ENCODE results near the gene VRTN. TPM values are rescaled to one million over a fixed set of nuclear protein-coding genes. Genes with fewer than 3 reads are reported as not detected.

VRTN gene
- total and polyA plus RNA-seq, 3 experiments from 2014 or later, result not detected

GRCh38 chr14:74350928-74351323, 2.7 kb downstream of the VRTN start:
- peaks cover 4 to 19% of the 10 kb centered on the region in 2 donors for H3K27me3 Mint-ChIP-seq
- no peaks in the 10 kb centered on the region for H3K9me3 Mint-ChIP-seq
- Histone ChIP-seq H3K4me3 (ENCODE audit: low read length) (no peak overlapping the region), H3K36me3 (ENCODE audit: insufficient read depth, low read length) (no peaks in the 10 kb centered on the region), H3K9me3 (ENCODE audit: low read length) (no peaks in the 10 kb centered on the region), H3K27ac (ENCODE audit: low read depth, low read length) (no peak overlapping the region), H3K27me3 (ENCODE audit: insufficient read depth, low read length, poor library complexity, severe bottlenecking) (no peaks in the 10 kb centered on the region), H3K4me1 (ENCODE audit: insufficient read depth, low read length) (no peaks in the 10 kb centered on the region)
- no peaks in the 10 kb centered on the region for H3K4me1 Mint-ChIP-seq
- ChIA-PET CTCF (no interaction called here), POLR2A (no interaction called here)
- DNase-seq, result no peak
- H3K27ac Mint-ChIP-seq, result no peak overlapping the region
- no peaks in the 10 kb centered on the region for H3K36me3 Mint-ChIP-seq
- no peak overlapping the region for H3K4me3 Mint-ChIP-seq

DNA sequence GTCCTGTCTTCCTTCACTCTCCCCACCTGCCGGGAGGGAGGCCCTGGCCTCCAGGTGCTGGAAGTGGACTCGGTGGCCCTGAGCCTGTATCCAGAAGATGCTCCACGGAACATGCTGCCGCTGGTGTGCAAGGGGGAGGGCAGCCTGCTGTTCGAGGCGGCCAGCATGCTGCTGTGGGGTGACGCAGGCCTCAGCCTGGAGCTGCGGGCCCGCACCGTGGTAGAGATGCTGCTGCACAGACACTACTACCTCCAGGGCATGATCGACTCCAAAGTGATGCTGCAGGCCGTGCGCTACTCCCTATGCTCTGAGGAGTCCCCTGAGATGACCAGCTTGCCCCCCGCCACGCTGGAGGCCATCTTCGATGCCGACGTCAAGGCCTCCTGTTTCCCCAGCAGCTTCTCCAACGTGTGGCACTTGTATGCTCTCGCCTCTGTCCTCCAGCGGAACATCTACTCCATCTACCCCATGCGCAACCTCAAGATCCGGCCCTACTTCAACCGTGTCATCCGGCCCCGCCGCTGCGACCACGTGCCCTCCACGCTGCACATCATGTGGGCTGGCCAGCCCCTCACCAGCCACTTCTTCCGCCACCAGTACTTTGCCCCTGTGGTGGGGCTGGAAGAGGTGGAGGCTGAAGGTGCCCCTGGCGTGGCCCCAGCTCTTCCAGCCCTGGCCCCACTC, 8.8 kb downstream of the VRTN start:
- H3K27ac Mint-ChIP-seq, result no peak overlapping the region
- H3K4me1 Mint-ChIP-seq, result no peaks in the 10 kb centered on the region
- Histone ChIP-seq H3K4me1 (ENCODE audit: insufficient read depth, low read length) (no peaks in the 10 kb centered on the region), H3K4me3 (ENCODE audit: low read length) (no peak overlapping the region), H3K36me3 (ENCODE audit: insufficient read depth, low read length) (no peaks in the 10 kb centered on the region), H3K27ac (ENCODE audit: low read depth, low read length) (no peak overlapping the region), H3K27me3 (ENCODE audit: insufficient read depth, low read length, poor library complexity, severe bottlenecking) (no peaks in the 10 kb centered on the region), H3K9me3 (ENCODE audit: low read length) (no peaks in the 10 kb centered on the region)
- H3K9me3 Mint-ChIP-seq, result no peaks in the 10 kb centered on the region
- ChIA-PET POLR2A (no interaction called here), CTCF (no interaction called here)
- no peak for DNase-seq
- H3K4me3 Mint-ChIP-seq, result no peak overlapping the region
- peaks cover 3 to 13% of the 10 kb centered on the region in 2 donors for H3K27me3 Mint-ChIP-seq
- no peaks in the 10 kb centered on the region for H3K36me3 Mint-ChIP-seq

DNA sequence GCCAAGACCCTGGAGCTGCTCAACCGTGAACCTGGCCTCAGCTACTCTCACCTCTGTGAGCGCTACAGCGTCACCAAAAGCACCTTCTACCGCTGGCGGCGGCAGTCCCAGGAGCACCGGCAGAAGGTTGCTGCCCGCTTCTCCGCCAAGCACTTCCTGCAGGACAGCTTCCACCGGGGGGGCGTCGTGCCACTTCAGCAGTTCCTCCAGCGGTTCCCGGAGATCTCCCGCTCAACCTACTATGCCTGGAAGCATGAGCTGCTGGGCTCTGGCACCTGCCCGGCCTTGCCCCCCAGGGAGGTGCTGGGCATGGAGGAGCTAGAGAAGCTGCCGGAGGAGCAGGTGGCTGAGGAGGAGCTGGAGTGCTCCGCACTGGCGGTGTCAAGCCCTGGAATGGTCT, 9.3 kb downstream of the VRTN start:
- Mint-ChIP-seq H3K27me3 (peaks cover 5 to 12% of the 10 kb centered on the region in 2 donors), H3K4me1 (no peaks in the 10 kb centered on the region), H3K36me3 (no peaks in the 10 kb centered on the region), H3K27ac (no peak overlapping the region), H3K4me3 (no peak overlapping the region), H3K9me3 (no peaks in the 10 kb centered on the region)
- DNase-seq, result no peak
- Histone ChIP-seq H3K27me3 (ENCODE audit: insufficient read depth, low read length, poor library complexity, severe bottlenecking) (no peaks in the 10 kb centered on the region), H3K36me3 (ENCODE audit: insufficient read depth, low read length) (no peaks in the 10 kb centered on the region), H3K4me3 (ENCODE audit: low read length) (no peak overlapping the region), H3K27ac (ENCODE audit: low read depth, low read length) (no peak overlapping the region), H3K9me3 (ENCODE audit: low read length) (no peaks in the 10 kb centered on the region), H3K4me1 (ENCODE audit: insufficient read depth, low read length) (no peaks in the 10 kb centered on the region)
- ChIA-PET CTCF (no interaction called here), POLR2A (no interaction called here)

DNA sequence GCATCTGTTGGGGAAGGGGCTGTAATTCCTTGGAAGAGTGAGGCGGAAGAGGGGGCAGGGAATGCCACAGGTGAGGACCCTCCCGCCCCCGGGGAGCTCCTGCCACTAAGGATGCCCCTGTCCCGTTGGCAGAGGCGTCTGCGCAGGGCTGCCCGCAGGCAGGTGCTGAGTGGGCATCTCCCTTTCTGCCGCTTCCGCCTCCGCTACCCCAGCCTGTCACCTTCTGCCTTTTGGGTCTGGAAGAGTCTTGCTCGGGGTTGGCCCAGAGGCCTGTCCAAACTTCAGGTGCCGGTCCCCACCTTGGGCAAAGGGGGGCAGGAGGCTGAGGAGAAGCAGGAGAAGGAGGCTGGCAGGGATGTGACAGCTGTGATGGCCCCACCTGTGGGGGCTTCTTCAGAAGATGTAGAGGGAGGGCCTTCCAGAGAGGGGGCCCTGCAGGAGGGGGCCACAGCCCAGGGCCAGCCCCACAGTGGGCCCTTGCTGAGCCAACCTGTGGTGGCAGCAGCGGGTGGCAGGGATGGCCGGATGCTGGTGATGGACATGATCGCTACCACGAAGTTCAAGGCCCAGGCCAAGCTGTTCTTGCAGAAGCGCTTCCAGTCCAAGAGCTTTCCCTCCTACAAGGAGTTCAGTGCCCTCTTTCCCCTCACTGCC, 10.0 kb downstream of the VRTN start:
- Histone ChIP-seq H3K27ac (ENCODE audit: low read depth, low read length) (no peak overlapping the region), H3K27me3 (ENCODE audit: insufficient read depth, low read length, poor library complexity, severe bottlenecking) (no peaks in the 10 kb centered on the region), H3K4me1 (ENCODE audit: insufficient read depth, low read length) (no peaks in the 10 kb centered on the region), H3K4me3 (ENCODE audit: low read length) (no peak overlapping the region), H3K9me3 (ENCODE audit: low read length) (no peaks in the 10 kb centered on the region), H3K36me3 (ENCODE audit: insufficient read depth, low read length) (no peaks in the 10 kb centered on the region)
- no peaks in the 10 kb centered on the region for H3K4me1 Mint-ChIP-seq
- H3K9me3 Mint-ChIP-seq, result no peaks in the 10 kb centered on the region
- H3K36me3 Mint-ChIP-seq, result no peaks in the 10 kb centered on the region
- no peak overlapping the region for H3K4me3 Mint-ChIP-seq
- peaks cover 5 to 8% of the 10 kb centered on the region in 2 donors for H3K27me3 Mint-ChIP-seq
- H3K27ac Mint-ChIP-seq, result no peak overlapping the region
- ChIA-PET POLR2A (no interaction called here), CTCF (no interaction called here)
- DNase-seq, result no peak

GRCh38 chr14:74360163-74360562, 11.9 kb downstream of the VRTN start:
- no peaks in the 10 kb centered on the region for H3K36me3 Mint-ChIP-seq
- H3K9me3 ChIP-seq (ENCODE audit: low read length), result no peaks in the 10 kb centered on the region
- no peaks in the 10 kb centered on the region for H3K36me3 ChIP-seq (ENCODE audit: insufficient read depth, low read length)
- no peaks in the 10 kb centered on the region for H3K27me3 ChIP-seq (ENCODE audit: insufficient read depth, low read length, poor library complexity, severe bottlenecking)
- ChIA-PET CTCF (no interaction called here), POLR2A (no interaction called here)
- H3K27ac Mint-ChIP-seq, result no peak overlapping the region
- H3K27ac ChIP-seq (ENCODE audit: low read depth, low read length), result no peak overlapping the region
- H3K4me1 Mint-ChIP-seq, result no peaks in the 10 kb centered on the region
- H3K4me3 Mint-ChIP-seq, result no peak overlapping the region
- DNase-seq, result no peak
- H3K4me3 ChIP-seq (ENCODE audit: low read length), result no peak overlapping the region
- H3K27me3 Mint-ChIP-seq, result peaks cover 5 to 16% of the 10 kb centered on the region in 2 donors
- no peaks in the 10 kb centered on the region for H3K9me3 Mint-ChIP-seq
- H3K4me1 ChIP-seq (ENCODE audit: insufficient read depth, low read length), result no peaks in the 10 kb centered on the region

- CTCF ChIA-PET, result interaction anchor here (0.9 kb wide), 1 partner anchor 130 kb away, joined by 3 read pairs; the partner anchor contains the start of gene NPC2
- H3K27me3 ChIP-seq (ENCODE audit: insufficient read depth, low read length, poor library complexity, severe bottlenecking), result no peaks in the 10 kb centered on the region
- no peaks in the 10 kb centered on the region for H3K4me1 Mint-ChIP-seq
Measured at GRCh38 chr14:74362361-74362915, 14.2 kb downstream of the VRTN start.

GRCh38 chr14:74364271-74364880, 16.1 kb downstream of the VRTN start:
- Mint-ChIP-seq H3K9me3 (no peaks in the 10 kb centered on the region), H3K4me3 (no peak overlapping the region), H3K36me3 (no peaks in the 10 kb centered on the region), H3K27me3 (peaks cover 5 to 21% of the 10 kb centered on the region in 2 donors), H3K27ac (no peak overlapping the region), H3K4me1 (no peaks in the 10 kb centered on the region)
- ChIA-PET POLR2A (no interaction called here), CTCF (no interaction called here)
- Histone ChIP-seq H3K4me1 (ENCODE audit: insufficient read depth, low read length) (no peaks in the 10 kb centered on the region), H3K27ac (ENCODE audit: low read depth, low read length) (no peak overlapping the region), H3K4me3 (ENCODE audit: low read length) (no peak overlapping the region), H3K9me3 (ENCODE audit: low read length) (no peaks in the 10 kb centered on the region), H3K27me3 (ENCODE audit: insufficient read depth, low read length, poor library complexity, severe bottlenecking) (no peaks in the 10 kb centered on the region), H3K36me3 (ENCODE audit: insufficient read depth, low read length) (no peaks in the 10 kb centered on the region)
- no peak for DNase-seq

More at GRCh38 chr14:74362361-74362915, 14.2 kb downstream of the VRTN start:
- Mint-ChIP-seq H3K4me3 (no peak overlapping the region), H3K27me3 (peaks cover 5 to 17% of the 10 kb centered on the region in 2 donors), H3K9me3 (no peaks in the 10 kb centered on the region), H3K36me3 (no peaks in the 10 kb centered on the region), H3K27ac (no peak overlapping the region)
- Histone ChIP-seq H3K9me3 (ENCODE audit: low read length) (no peaks in the 10 kb centered on the region), H3K4me1 (ENCODE audit: insufficient read depth, low read length) (no peaks in the 10 kb centered on the region), H3K36me3 (ENCODE audit: insufficient read depth, low read length) (no peaks in the 10 kb centered on the region), H3K27ac (ENCODE audit: low read depth, low read length) (no peak overlapping the region), H3K4me3 (ENCODE audit: low read length) (no peak overlapping the region)
- peak; percentile 41 to 75 (median 45) for DNase-seq
- POLR2A ChIA-PET, result no interaction called here

GRCh38 chr14:74368026-74368425, 19.8 kb downstream of the VRTN start:
- H3K4me3 ChIP-seq (ENCODE audit: low read length), result no peak overlapping the region
- Mint-ChIP-seq H3K4me1 (no peaks in the 10 kb centered on the region), H3K36me3 (no peaks in the 10 kb centered on the region), H3K4me3 (no peak overlapping the region), H3K27ac (no peak overlapping the region), H3K27me3 (peaks cover 4 to 33% of the 10 kb centered on the region in 2 donors), H3K9me3 (no peaks in the 10 kb centered on the region)
- DNase-seq, result no peak
- no peaks in the 10 kb centered on the region for H3K9me3 ChIP-seq (ENCODE audit: low read length)
- ChIA-PET POLR2A (no interaction called here), CTCF (interaction anchor here (1.4 kb wide), 1 partner anchor 50 kb away, joined by 3 read pairs; no protein-coding TSS in a partner anchor)
- H3K4me1 ChIP-seq (ENCODE audit: insufficient read depth, low read length), result no peaks in the 10 kb centered on the region
- H3K36me3 ChIP-seq (ENCODE audit: insufficient read depth, low read length), result no peaks in the 10 kb centered on the region
- no peak overlapping the region for H3K27ac ChIP-seq (ENCODE audit: low read depth, low read length)
- no peaks in the 10 kb centered on the region for H3K27me3 ChIP-seq (ENCODE audit: insufficient read depth, low read length, poor library complexity, severe bottlenecking)
